Sigmoid colon (tissue), 4 donors: ENCODE results near the gene SYNGR3.

Source experiments
- EP300 ChIP-seq, 4 donors: sonication (generic); formaldehyde crosslinking; IDR thresholded peaks; one replicate each; pipeline ENCODE4 v1.6.1; 2017; ENCODE audit warnings: antibody characterized with exemption in 4 of 4
- POLR2A ChIP-seq, 2 donors: fragments of 450-650 bp; IDR thresholded peaks; one replicate each; pipeline ENCODE4 v1.6.1; 2016; ENCODE audit warnings: antibody characterized with exemption in 2 of 2, mild to moderate bottlenecking in 2 of 2, moderate library complexity in 2 of 2
- TF ChIP-seq, protein P1 (sequence below), 4 experiments: fragments of 450-650 bp in 3 of 4; fragments of 200-600 bp in 1 of 4; IDR thresholded peaks; one replicate each; pipeline ENCODE4 v1.5.1; 2016 to 2019; ENCODE audit warnings: antibody characterized with exemption in 4 of 4, mild to moderate bottlenecking in 3 of 4, moderate library complexity in 2 of 4

DNA sequence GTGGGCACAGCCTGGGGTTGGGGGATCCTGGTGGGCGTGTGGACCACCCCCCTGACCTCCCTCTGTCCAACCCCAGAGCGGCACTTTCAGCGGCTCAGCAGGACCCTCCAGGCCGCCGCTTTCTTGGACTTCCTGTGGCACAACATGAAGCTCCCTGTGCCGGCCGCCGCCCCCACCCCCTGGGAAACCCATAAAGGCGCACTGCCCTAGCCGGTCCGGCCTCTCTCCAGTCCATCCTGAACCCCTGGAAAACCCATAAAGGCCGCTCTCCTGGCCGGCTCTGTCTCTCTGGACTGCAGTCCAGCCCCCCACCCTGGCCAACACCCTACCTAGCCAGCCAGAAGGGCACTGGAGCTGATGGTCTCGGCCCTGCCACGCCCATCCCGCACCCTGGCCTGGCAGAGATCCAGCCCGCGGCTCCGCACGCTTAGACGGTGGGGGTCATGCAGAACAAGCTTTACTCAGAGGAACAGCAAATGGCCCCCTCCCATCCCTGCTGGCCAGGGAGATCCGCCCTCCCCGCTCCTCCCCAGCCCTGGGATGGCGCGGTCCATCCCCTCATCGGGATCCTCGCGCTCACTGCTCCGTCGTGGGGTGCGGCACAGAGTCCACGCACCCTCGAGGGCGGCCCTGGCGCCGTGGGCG lies 11.2 kb upstream of the SYNGR3 start:
- TF ChIP-seq, protein P1, sequence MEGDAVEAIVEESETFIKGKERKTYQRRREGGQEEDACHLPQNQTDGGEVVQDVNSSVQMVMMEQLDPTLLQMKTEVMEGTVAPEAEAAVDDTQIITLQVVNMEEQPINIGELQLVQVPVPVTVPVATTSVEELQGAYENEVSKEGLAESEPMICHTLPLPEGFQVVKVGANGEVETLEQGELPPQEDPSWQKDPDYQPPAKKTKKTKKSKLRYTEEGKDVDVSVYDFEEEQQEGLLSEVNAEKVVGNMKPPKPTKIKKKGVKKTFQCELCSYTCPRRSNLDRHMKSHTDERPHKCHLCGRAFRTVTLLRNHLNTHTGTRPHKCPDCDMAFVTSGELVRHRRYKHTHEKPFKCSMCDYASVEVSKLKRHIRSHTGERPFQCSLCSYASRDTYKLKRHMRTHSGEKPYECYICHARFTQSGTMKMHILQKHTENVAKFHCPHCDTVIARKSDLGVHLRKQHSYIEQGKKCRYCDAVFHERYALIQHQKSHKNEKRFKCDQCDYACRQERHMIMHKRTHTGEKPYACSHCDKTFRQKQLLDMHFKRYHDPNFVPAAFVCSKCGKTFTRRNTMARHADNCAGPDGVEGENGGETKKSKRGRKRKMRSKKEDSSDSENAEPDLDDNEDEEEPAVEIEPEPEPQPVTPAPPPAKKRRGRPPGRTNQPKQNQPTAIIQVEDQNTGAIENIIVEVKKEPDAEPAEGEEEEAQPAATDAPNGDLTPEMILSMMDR (IDR thresholded peaks at IDR 0.05) = no peak
- no peak for TF ChIP-seq EP300 (IDR thresholded peaks at IDR 0.05)
- no peak for TF ChIP-seq POLR2A (IDR thresholded peaks at IDR 0.05)
